Nephron progenitor cell (in vitro differentiated cells): Measurements from ENCODE around the gene GHDC.

ENCODE experiments used
- DNase-seq: peaks from one replicate; pipeline ENCODE4 v3.0.0; 2021
- H3K27ac Mint-ChIP-seq: 2 replicates; pipeline ENCODE4 v1.8.0; 2021; ENCODE audit warnings: mild to moderate bottlenecking, moderate library complexity, mixed read lengths
- H3K27me3 Mint-ChIP-seq: 2 replicates; pipeline ENCODE4 v1.8.0; 2021; ENCODE audit warnings: mild to moderate bottlenecking, low read depth, mixed read lengths; ENCODE audit not compliant: poor library complexity
- H3K36me3 Mint-ChIP-seq: 2 replicates; pipeline ENCODE4 v1.8.0; 2021; ENCODE audit warnings: low read depth, mixed read lengths
- H3K4me1 Mint-ChIP-seq: 2 replicates; pipeline ENCODE4 v1.8.0; 2021; ENCODE audit warnings: mixed read lengths
- H3K4me3 Mint-ChIP-seq: 2 replicates; pipeline ENCODE4 v1.8.0; 2021; ENCODE audit warnings: mild to moderate bottlenecking, moderate library complexity, mixed read lengths
- H3K9me3 Mint-ChIP-seq: 2 replicates; pipeline ENCODE4 v1.8.0; 2021; ENCODE audit warnings: mild to moderate bottlenecking, moderate library complexity, mixed read lengths
- CTCF ChIP-seq: fragments of 200-600 bp; sonication (generic); IDR thresholded peaks from 2 replicates; pipeline ENCODE4 v1.5.0; 2021; ENCODE audit warnings: antibody characterized with exemption

GHDC gene

GRCh38 chr17:42184713-42185620 is 9.3 kb downstream of the GHDC start, which contains the start of gene HCRT:
HCRT (minus strand) TSS chr17:42185452; CDS start chr17:42185365, 87 bp downstream.
- DNase-seq: no peak
- Mint-ChIP-seq H3K36me3 (no peaks in the 10 kb centered on the region), H3K4me1 (peaks cover 24% of the 10 kb centered on the region), H3K9me3 (no peaks in the 10 kb centered on the region), H3K4me3 (peak within 1 kb of the TSS; percentile 56), H3K27ac (no peak within 1 kb of the TSS), H3K27me3 (peaks cover 71% of the 10 kb centered on the region)
- no peak for TF ChIP-seq CTCF

- Mint-ChIP-seq H3K36me3 (no peaks in the 10 kb centered on the region), H3K27me3 (peaks cover 80% of the 10 kb centered on the region), H3K9me3 (no peaks in the 10 kb centered on the region), H3K4me1 (peaks cover 24% of the 10 kb centered on the region), H3K27ac (no peak overlapping the region), H3K4me3 (peak overlapping the region; percentile 81)
- peak; percentile 88 for DNase-seq
- TF ChIP-seq CTCF: peak; percentile 66
Observed at GRCh38 chr17:42183741-42184711, 10.3 kb downstream of the GHDC start.

GRCh38 chr17:42182927-42183734 is 11.2 kb downstream of the GHDC start:
- Mint-ChIP-seq H3K27ac (no peak overlapping the region), H3K4me1 (peaks cover 24% of the 10 kb centered on the region), H3K27me3 (peaks cover 87% of the 10 kb centered on the region), H3K36me3 (no peaks in the 10 kb centered on the region), H3K9me3 (no peaks in the 10 kb centered on the region), H3K4me3 (peak overlapping the region; percentile 81)
- DNase-seq: no peak
- no peak for TF ChIP-seq CTCF

- H3K27ac Mint-ChIP-seq: no peak overlapping the region
- no peaks in the 10 kb centered on the region for H3K36me3 Mint-ChIP-seq
- peaks cover 89% of the 10 kb centered on the region for H3K27me3 Mint-ChIP-seq
- TF ChIP-seq CTCF: no peak
- peaks cover 24% of the 10 kb centered on the region for H3K4me1 Mint-ChIP-seq
- no peak for DNase-seq
- no peak overlapping the region for H3K4me3 Mint-ChIP-seq
- no peaks in the 10 kb centered on the region for H3K9me3 Mint-ChIP-seq
Observed at GRCh38 chr17:42181851-42182207, 12.5 kb downstream of the GHDC start.

DNA sequence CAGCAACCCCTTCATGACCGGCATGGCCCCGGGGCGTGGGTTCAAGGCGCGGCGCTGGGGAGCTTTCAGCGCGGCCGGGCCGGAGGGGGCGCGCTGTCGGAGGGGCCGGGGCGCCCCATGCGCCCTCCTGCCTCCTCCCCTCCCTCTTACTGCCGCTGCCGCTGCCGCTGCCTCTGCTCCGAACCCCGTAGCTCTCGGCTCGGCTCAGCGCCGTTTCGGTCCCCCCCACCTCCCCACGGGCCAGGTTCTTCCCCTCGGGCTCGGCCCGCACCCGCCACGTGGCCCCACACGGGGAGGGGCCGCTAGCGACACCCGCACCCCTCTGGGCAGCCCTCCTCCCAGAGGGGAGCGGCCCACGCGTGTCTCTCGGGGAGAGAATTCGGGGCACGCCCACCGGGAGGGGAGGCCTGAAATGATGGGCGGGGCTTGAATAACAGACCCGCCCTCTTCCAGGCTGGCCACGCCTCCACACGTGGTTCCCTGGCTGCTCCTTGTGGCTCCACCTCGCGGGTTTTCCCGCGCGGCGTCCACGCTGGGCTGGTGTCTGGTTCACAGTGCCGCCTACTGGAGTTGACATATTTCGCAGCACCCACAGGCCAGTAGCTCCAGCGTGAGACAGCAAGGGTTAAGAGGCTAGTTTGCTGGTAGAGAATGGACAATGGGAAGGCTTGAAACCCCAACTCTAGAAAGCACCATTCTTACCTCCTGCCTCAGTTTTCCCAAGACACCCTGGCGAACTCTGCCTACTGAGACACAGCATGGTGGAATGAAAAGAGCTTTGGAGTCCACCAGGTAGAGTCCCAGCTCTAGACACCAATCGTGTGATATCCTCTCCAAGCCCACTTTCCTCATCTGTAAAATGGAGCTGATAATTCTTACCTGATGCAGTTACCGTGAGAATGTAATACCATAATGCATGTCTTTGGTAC is 13.1 kb downstream of the GHDC start, which contains the start of gene KCNH4:
Gene KCNH4 (minus strand): TSS at position 221 of the 929 bp plus-strand sequence. CDS start 197 bp downstream, at position 24.
- no peak for TF ChIP-seq CTCF
- Mint-ChIP-seq H3K4me1 (peaks cover 22% of the 10 kb centered on the region), H3K9me3 (no peaks in the 10 kb centered on the region), H3K36me3 (no peaks in the 10 kb centered on the region), H3K27me3 (peaks cover 86% of the 10 kb centered on the region), H3K4me3 (peak within 1 kb of the TSS; percentile 50), H3K27ac (no peak within 1 kb of the TSS)
- DNase-seq: peak; percentile 56
